22Rv1 (cell line): ENCODE measurements around the gene WWOX.

Source experiments
- CTCF ChIP-seq: fragments of 450-650 bp; IDR thresholded peaks from 2 replicates; pipeline ENCODE4 v1.5.1; 2017; ENCODE audit warnings: mild to moderate bottlenecking
- ZFX ChIP-seq: fragments of 450-650 bp; IDR thresholded peaks from 2 replicates; pipeline ENCODE4 v1.6.1; 2017; ENCODE audit warnings: antibody characterized with exemption, borderline replicate concordance

GRCh38 chr16:78976212-78976611 is 876.8 kb downstream of the WWOX start:
- no peak for TF ChIP-seq CTCF
- no peak for TF ChIP-seq ZFX
